ENCODE results near the gene FAM177A1.
"Not testable (repeated sequence)": the region's sequence is repeated elsewhere in the genome, so short reads cannot be mapped to it uniquely, and the experiment has no call there.

FAM177A1 gene

DNA sequence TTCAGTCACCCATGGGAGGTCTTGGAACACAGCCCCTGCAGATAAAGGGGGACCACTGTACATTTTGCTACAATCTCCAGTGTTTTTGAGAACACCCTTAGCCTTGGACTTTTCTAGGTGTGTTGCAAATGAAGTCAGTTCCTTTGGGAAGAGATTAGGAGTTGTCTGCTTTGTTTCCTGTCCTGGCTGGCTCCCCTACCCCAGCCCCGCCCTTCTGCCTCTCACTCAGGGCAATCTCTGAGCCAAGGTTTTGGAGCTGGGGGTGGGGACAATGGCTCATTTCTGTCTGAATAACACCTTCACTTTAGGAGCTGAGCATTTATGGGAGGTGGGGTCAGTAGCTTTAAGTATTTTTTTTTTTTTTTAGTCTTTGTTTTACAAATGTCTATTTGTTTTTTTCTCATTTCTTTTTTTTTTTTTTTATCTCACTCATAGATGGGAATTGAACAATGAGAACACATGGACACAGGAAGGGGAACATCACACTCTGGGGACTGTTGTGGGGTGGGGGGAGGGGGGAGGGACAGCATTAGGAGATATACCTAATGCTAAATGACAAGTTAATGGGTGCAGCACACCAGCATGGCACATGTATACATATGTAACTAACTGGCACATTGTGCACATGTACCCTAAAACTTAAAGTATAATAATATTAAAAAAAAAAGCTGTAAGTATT, 15.2 kb downstream of the FAM177A1 start:
- DNase-seq (ENCODE audit: low read depth), result not testable (repeated sequence)

DNA sequence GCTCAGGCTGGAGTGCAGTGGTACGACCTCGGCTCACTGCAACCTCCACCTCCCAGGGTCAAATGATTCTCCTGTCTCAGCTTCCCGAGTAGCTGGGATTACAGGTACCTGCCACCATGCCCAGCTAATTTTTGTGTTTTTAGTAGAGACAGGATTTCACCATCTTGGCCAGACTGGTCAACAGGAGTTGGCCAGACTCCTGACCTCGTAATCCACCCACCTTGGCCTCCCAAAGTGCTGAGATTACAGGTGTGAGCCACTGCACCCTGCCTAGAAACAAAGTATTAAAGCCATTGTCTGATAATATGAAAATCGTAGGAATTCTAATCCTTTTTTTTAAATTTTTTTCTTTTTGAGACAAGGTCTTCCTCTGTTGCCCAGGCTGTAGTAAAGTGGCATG, 19.7 kb downstream of the FAM177A1 start:
- DNase-seq (ENCODE audit: low read depth), result not testable (repeated sequence)

DNA sequence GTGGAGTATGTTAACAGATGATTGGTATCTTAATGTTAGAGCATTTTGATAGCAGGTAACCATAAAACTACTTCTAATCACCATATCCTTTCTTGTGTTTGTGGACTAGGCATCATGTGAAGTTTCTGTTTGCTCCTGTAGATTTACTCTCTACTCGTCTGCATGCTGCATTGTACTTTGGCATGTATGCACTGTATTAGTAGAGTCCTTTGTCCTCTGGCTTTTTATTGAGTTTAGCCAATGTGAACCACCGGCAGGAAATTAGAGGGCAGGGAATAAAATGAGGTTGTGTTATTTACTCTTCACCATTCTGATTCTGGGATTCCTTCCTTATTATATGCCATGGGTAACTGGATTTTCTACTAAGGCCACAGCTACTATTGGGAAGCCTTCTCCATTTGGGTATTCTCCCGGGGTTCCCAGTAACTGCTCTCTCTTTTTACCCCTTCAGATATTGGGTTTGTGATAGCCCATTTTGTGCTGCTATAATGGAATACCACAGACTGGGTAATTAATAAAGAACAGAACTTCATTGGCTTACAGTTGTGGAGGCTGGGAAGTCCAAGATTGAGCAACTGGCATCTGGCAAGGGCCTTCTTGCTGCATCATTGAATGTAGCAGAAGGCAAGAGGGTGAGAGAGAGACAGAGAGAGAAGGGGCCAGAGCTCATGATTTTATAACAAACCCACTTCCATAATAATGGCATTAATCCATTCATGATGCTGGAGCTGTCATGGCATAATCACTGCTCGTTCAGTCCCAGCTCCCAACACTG, 22.4 kb downstream of the FAM177A1 start:
- no peak for DNase-seq (ENCODE audit: low read depth)

DNA sequence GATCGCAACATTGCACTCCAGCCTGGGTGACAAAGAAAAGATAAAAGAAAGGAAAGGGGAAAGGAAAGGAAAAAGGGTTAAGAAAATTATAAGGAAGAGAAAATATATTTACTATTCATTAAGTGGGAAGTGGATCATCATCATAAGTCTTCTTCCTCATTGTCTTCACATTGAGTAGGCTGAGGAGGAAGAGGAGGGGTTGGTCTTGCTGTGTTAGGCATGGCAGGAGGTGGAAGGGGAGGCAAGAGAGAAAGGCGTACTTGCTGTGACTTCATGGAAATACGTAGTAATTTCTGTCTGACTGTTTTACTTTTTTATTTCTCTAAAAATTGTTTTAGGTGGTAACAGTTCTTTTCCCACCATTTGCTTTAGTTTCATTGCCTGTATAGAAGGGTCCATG, 26.2 kb downstream of the FAM177A1 start:
- no peak for DNase-seq (ENCODE audit: low read depth)

DNA sequence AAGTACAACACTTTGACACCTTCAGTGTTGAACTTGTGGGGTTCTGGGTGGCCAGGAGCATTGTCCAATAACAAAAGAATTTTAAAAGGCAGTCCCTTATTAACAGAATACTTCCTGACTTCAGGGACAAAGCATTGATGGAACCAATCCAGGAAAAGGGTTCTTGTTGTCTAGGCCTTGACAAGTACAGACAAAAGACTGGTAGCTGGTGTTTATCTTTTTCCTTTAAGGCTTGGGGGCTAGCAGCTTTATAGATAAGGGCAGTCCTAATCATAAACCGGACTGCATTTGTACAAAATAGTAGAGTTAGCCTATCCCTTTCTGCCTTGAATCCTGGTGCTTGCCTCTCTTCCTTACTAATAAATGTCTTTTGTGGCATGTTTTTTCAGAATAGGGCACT, 27.4 kb downstream of the FAM177A1 start:
- DNase-seq (ENCODE audit: low read depth), result no peak

DNA sequence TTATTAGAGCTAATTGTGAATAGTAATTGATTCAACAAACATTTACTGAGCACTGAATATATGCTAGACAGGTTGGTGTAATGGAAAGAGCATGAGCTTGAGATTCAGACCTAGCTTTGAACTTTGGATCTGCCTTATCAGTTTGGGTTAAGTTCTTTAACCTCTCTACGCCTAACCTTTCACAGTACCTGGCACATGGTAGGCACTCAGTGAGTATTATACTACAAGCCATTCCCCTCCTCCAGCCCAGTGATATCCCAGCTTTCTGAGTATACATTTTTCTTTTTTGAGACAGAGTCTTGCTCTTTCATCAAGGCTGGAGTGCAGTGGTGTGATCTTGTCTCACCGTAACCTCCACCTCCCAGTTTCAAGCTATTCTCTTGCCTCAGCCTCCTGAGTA, 32.0 kb downstream of the FAM177A1 start:
- DNase-seq (ENCODE audit: low read depth), result no peak

DNA sequence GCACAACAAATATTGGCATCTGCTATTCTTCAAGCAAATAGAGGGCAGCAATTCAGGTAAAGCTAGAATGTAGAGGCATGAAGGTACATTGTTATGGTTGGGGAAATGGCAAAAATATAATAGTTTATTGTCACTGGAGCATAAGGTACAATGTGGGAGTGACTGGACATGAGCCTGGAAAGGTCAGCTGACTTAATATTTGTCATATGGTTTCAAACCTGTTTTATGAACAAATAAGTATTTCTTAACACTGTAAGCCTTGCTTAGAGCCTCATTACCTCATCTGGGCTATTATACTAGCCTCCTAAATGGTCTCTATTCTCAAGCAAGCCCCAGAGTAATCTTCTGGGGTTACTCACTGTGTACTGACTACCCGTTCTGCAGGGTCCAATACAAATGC, 33.7 kb downstream of the FAM177A1 start:
- DNase-seq (ENCODE audit: low read depth), result no peak

DNA sequence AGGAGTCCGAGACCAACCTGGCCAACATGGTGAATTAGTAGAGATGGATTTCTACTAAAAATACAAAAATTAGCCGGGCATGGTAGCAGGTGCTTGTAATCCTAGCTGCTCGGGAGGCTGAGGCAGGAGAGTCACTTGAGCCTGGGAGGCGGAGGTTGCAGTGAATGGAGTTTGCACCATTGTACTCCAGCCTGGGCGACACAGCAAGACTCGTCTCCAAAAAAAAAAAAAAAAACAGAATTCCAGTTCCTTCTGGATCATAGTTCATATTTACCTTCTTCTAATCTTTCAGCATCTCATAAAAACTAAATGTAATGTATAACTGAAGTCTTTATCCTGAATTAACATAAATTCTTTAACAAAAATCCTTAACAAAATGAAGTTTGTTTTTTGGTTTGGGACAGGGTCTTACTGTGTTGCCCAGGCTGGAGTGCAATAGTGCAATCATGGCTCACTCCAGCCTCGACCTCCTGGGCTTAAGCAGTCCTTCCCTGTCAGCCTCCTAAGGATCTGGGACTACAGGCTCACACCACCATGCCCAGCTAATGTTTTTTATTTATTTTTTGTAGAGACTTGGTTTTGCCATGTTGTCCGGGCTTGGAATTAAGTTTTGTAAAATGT, 37.6 kb downstream of the FAM177A1 start:
- no peak for DNase-seq (ENCODE audit: low read depth)

DNA sequence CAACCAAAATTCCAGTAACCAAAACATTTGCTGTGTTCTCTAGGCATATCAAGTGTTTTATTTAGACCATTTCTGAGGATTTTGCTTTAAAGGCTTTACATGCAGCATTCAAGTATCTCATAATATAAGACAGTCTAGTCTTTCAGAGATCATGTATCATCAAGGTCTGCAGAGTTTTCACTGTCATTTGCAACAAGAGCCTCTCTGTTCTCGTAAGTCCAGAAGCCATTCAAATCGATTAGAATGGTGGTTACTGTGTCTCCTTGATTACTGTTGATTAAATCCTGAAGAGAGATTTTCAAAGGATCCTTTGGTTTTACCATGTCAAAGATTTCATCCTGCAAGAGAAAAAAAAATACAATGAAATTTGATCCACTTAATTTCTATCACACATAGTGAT, 39.4 kb downstream of the FAM177A1 start:
- no peak for DNase-seq (ENCODE audit: low read depth)

DNA sequence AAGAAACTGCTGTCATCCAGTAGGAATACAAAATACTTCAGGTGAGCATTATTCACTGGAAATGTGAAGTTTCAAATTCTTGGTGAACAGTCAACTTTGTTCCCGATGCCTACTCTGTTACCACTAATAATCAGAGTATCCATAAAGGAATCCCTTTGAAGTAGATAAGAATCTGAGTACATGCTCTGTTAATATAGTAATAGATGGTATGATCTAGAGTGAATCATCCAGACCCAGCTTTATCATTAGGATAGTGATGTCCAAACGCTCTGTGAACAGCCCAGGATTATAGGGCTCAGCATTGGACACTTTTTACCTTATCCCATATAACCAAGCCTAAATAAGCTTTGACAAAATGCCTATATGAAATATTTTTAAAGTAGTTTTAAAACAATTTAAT, 42.4 kb downstream of the FAM177A1 start:
- DNase-seq (ENCODE audit: low read depth), result no peak

DNA sequence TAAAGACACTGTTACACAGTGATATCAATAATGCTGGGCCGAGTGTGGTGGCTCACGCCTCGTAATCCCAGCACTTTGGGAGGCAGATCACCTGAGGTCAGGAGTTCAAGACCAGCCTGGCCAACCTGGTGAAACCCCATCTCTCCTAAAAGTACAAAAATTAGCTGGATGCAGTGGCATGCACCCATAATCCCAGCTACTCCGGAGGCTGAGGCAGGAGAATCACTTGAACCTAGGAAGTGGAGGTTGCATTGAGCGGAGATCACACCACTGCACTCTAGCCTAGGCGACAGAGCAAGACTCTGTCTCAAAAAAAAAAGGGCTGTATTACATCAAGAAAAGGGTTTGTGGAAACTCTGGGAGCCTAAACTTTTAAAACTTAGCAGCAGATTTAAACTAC, 48.6 kb downstream of the FAM177A1 start:
- DNase-seq (ENCODE audit: low read depth), result not testable (repeated sequence)

DNA sequence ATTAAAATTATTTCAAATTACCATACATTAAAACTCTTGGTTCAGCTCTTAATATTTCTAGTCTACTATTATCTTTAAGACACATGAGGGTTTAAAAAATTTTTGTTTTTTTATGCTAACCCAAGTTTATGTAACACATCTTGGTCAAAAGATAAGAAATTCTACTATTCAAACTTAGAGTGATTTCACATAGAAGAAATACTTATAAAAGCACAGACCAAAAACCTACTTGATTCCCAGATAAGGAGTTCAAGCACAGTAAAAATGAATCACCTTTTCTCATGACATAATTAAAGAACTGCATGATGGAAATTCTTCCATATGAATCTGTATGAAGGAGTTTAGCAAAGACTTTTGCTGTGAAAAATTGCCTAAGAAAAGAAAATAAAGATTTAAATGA, 61.8 kb downstream of the FAM177A1 start:
- no peak for DNase-seq (ENCODE audit: low read depth)

DNA sequence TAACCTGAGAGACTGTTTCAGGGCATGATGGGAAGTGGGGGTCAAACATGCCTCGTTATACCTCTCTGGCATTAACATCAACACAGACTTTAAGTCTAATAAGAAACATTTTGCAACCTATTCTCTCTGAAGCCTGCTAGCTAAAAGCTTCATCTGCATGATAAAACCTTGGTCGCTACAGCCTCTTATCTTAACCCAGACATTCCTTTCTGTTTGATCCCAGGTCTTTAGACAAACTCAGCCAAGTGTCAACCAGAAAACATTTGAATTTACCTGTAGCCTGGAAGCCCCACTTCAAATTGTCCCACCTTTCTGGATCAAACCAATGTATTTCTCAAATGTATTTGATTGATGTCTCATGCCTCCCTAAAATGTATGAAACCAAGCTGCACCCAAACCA, 66.6 kb downstream of the FAM177A1 start:
- no peak for DNase-seq (ENCODE audit: low read depth)

DNA sequence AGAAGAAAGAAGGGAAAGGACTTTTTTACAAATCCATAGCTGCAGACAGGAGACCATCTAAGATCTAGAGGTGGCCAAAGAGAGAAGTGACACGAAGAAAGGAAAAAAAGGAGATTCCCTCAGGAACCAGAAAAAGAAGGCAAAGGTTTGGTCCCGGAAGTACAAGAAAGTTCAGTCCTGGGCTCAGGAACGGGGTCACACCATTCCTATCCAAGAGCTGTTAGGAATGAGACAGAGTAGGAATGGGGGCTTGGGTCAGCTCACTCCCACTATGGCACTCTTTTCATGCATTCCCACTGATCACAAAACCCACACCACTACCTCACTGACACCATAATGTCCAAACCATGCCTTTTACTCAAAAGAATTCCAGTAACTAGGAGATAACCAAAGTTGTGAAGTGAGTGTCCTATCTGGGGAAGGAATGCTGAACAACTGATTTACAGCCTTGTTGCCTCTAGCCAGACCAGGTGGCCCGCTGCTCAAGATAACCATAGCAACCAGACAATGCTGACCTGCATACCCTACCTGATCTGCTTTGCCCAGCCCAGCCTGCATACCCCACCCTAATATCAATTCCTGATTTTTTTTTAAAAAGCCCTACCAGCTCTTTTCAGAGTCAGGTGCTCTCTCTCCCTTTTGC, 67.4 kb downstream of the FAM177A1 start:
- DNase-seq (ENCODE audit: low read depth), result no peak

DNA sequence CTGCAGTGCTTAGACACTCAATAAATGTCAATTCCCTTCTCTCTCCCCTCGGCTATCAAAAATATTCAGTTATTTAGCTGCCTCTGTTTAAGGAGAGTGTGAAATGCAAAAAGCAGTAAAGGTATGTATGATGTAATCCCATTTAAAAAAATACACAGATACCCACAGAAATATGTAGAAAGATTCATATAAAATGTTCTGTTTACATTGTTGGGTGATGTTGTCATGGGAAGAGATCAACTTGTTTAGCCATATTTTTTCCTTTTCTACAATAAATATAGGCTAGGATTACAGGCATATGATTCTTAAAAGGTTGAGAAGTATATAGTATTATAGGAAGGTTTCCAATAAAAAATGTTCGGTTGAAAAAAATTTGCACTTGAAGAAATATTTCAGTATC, 68.0 kb downstream of the FAM177A1 start:
- no peak for DNase-seq (ENCODE audit: low read depth)

DNA sequence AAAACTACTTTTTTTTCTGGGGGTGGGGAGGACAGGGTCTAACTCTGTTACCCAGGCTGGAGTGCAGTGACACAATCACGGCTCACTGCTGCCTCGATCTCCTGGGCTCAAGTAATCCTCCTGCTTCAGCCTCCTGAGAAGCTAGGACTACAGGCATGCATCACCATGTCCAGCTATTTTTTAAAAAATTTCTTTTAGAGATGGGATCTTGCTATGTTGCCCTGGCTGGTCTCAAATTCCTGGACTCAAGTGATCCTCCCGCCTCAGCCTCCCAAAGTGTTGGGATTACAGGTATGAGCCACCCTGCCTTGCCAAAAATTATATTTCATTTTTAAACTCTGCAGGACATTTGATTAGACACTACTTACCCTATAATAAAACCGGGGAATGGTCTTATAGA, 70.2 kb downstream of the FAM177A1 start:
- no peak for DNase-seq (ENCODE audit: low read depth)

DNA sequence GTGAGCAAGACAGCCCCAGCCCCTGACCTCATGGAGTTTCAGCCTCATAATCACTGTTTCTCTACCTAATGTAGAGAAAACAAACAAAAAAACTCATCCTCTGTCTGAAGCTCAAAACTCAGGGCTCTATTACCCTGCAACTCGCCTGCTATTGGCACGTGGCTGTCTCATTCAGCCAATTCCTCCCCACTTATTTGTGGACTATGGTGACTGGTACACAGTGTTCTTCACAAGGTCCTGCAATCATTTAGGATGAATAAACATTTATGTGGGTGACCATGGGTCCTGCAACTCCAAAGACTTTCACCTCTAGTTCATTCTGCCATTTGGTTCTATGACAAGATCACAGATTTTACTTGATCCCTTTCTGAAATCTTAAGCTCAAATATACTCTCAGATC, 71.0 kb downstream of the FAM177A1 start:
- no peak for DNase-seq (ENCODE audit: low read depth)

DNA sequence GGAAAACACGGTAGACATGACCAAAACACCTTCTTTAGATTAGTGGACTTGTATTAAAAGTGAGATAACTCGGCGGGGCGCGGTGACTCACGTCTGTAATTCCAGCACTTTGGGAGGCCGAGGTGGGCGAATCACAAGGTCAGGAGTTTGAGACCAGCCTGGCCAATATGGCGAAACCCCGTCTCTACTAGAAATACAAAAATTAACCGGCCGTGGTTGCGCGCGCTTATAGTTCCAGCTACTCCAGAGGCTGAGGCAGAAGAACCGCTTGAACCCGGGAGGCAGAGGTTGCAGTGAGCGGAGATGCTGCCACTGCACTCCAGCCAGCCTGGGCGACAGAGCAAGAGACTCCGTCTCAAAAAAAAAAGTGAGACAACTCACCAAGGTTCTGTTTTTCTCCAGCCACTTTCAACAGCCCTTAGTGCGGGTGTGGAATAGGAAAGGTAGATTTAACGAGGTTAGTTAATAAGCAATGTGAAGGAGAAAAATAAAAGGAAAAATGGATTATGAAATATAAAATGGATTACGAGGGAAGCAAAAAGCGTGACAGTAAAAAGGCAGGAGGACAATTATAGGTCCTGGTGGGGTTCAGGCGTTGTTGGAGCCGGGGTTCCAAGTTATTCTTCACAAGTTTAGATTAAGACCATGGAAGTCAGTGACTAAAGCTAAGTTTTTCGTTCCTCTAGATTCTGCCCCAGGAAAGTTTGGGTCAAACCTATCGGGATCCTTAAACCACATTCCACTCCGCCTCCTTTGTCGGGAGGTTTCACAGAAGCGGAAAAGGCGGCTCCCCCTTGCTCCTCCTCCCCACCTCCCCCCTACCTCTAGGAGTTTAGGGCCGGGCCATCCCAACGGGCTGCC, 75.2 kb downstream of the FAM177A1 start:
- no peak for DNase-seq (ENCODE audit: low read depth)

DNA sequence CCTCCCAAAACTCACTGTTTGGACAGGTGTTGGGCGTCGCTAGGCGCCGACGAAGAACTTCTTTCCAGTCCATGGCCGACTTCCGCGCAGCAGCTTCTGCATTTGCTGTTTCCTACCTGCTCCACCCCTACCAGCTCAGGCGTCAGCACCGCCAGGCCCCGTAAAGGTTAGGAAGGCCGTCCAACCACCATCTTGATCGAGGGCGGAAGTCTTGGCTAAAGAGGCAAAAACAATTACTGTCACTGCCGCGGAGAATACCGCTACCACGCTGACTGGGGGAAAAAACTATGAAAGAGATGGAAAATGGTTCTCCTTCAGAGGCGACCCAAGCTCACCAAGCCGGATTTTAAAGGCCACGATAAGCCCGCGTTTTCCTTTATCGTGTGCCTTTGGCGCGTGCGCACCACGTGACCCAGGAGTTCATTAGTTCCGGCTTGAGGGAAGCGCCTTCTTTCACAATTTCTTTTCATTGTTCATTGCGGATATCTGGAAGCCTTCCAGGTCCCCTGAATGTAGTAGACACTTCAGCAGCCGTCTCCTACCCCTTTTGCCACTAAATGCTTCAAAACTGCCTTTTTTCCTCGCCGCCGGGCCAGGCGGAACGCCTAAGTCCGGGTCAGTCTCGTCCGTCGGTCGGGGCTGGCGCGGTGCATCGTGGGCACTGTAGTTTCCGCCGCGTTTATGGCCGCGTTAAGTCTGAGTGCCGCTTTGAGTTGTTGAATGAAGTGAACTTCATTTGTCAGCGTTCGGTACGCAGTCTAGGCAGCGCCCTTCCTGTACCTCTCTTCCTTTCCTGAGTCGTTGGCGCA, 76.0 kb downstream of the FAM177A1 start, which contains the start of the genes PPP2R3C and PRORP:
TSS of gene PPP2R3C (minus strand) at position 104 of the 809 bp plus-strand sequence. CDS start at position 73, 31 bp downstream.
TSS of gene PRORP (plus strand) at position 666 of the 809 bp plus-strand sequence. CDS start 694 bp downstream, outside the sequence.
- peak; percentile 75 for DNase-seq (ENCODE audit: low read depth)

DNA sequence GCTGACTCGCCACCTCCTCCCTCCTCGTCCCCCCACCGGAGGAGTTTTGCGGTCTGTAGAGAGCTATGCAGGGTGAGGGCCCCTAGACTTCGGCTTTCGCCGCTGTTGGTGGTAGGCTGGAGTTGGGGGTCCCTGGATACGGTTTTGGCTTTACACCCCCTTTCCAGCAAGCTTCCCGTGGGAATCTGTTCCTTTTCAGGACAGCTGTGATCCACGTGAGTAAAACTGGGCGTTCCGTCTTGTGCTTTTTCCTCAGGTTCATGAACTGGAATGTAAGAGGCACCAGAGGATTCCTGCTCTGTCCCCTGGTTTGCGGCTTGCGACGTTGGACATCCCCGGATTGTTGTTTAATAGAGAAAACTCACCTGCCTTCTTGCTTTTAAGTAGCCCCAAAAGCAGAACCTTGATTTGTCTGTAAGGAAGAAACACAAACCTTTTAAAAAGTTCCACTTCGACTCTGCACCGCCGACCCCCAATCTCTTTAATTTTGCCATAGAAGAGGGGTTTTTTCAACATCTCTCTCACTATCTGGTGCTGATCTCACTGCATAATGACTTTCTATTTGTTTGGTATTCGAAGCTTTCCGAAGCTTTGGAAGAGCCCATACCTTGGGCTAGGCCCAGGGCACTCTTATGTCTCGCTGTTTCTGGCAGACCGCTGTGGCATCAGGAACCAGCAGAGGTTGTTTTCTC, 76.8 kb downstream of the FAM177A1 start:
- DNase-seq (ENCODE audit: low read depth), result no peak
